B cell (primary cell): ENCODE measurements around the gene TAGLN3. TPM values are rescaled to one million over a fixed set of nuclear protein-coding genes. Genes with fewer than 3 reads are reported as not detected.
A peak's percentile ranks its signal among the peaks of the same experiment; 100 is the strongest.

ENCODE experiments used
- ATAC-seq: fragments of 200-7000 bp; cut with Tn5 transposase; one replicate; pipeline ENCODE4 v1.10.0; 2021; ENCODE audit warnings: low read depth, mild to moderate bottlenecking, moderate number of reproducible peaks, moderate library complexity
- CTCF ChIA-PET: fragments of 350-600 bp; sonication (Branson Sonifier 250); formaldehyde crosslinking; loops from one replicate; lab custom pipeline; 2021; ENCODE audit warnings: antibody characterized with exemption, inconsistent platforms; lab: Charles Lee
- POLR2A ChIA-PET: fragments of 350-600 bp; sonication (Branson Sonifier 250); formaldehyde crosslinking; loops from one replicate; lab custom pipeline; 2021; ENCODE audit warnings: antibody characterized with exemption; lab: Charles Lee
- DNase-seq: peaks from one replicate; pipeline ENCODE4 v3.0.0; 2013
- H2AFZ ChIP-seq: 2 replicates; pipeline ENCODE4 v1.6.1; 2012; ENCODE audit warnings: mild to moderate bottlenecking, low read depth, low read length; ENCODE audit not compliant: insufficient read depth, poor library complexity, severe bottlenecking
- H3K27ac ChIP-seq, 2 donors: 1 replicate in 1 of 2; 2 replicates in 1 of 2; pipeline ENCODE4 v1.5.1; 2012 to 2013; ENCODE audit warnings: low read length in 2 of 2, mild to moderate bottlenecking in 2 of 2, moderate library complexity in 1 of 2
- H3K27me3 ChIP-seq, 4 experiments: fragments of 200-600 bp in 1 of 4; sonication (generic) in 1 of 4; replicated peaks in 1 of 4; 1 replicate in 2 of 4; 2 replicates in 2 of 4; pipeline versions ENCODE4 v1.6.1 to v1.7.0; 2013 to 2016; ENCODE audit warnings: low read length in 3 of 4, mild to moderate bottlenecking in 2 of 4, mixed read lengths in 1 of 4, moderate library complexity in 1 of 4; ENCODE audit not compliant: insufficient read depth in 4 of 4, control insufficient read depth in 3 of 4; ENCODE audit errors: control extremely low read depth in 1 of 4
- H3K36me3 ChIP-seq, 2 experiments: replicated peaks in 1 of 2; 1 replicate in 1 of 2; 2 replicates in 1 of 2; pipeline versions ENCODE4 v1.6.1 to v1.7.1; 2013; ENCODE audit warnings: low read length in 1 of 2; ENCODE audit not compliant: insufficient read depth in 2 of 2, control insufficient read depth in 1 of 2; ENCODE audit errors: control extremely low read depth in 1 of 2, extremely low read depth in 1 of 2
- H3K4me1 ChIP-seq, 2 donors: fragments of 200-600 bp in 1 of 2; sonication (generic) in 1 of 2; 1 replicate in 1 of 2; 2 replicates in 1 of 2; pipeline versions ENCODE4 v1.5.1 to v1.6.1; 2013 to 2017; ENCODE audit warnings: low read length in 2 of 2; ENCODE audit not compliant: control insufficient read depth in 2 of 2, insufficient read depth in 2 of 2
- H3K4me2 ChIP-seq: replicated peaks from 2 replicates; pipeline ENCODE3; 2012; ENCODE audit warnings: mild to moderate bottlenecking, low read depth, low read length; ENCODE audit not compliant: poor library complexity, severe bottlenecking
- H3K4me3 ChIP-seq, 5 experiments: fragments of 200-600 bp in 1 of 5; sonication (generic) in 1 of 5; 1 replicate in 3 of 5; 2 replicates in 2 of 5; pipeline versions ENCODE4 v1.5.1 to v1.7.0; 2011 to 2016; ENCODE audit warnings: low read length in 4 of 5, mild to moderate bottlenecking in 4 of 5, low read depth in 2 of 5, control low read depth in 1 of 5, moderate library complexity in 1 of 5; ENCODE audit not compliant: insufficient read depth in 1 of 5; ENCODE audit errors: control extremely low read depth in 1 of 5, extremely low read depth in 1 of 5
- H3K79me2 ChIP-seq: fragments of 200-600 bp; sonication (generic); one replicate; pipeline ENCODE4 v1.6.0; 2016; ENCODE audit warnings: low read length; ENCODE audit not compliant: control insufficient read depth, insufficient read depth
- H3K9ac ChIP-seq: fragments of 200-600 bp; sonication (generic); 2 replicates; pipeline ENCODE4 v1.6.1; 2017; ENCODE audit warnings: mild to moderate bottlenecking, low read length, moderate library complexity
- H3K9me3 ChIP-seq, 3 donors: one replicate each; pipeline versions ENCODE4 v1.6.1 to v1.7.1; 2013; ENCODE audit warnings: low read length in 2 of 3; ENCODE audit not compliant: control insufficient read depth in 2 of 3, insufficient read depth in 1 of 3; ENCODE audit errors: control extremely low read depth in 1 of 3
- H4K20me1 ChIP-seq: 2 replicates; pipeline ENCODE4 v1.6.0; 2012; ENCODE audit warnings: mild to moderate bottlenecking, low read length; ENCODE audit not compliant: insufficient read depth, control insufficient read depth, poor library complexity, severe bottlenecking
- H3K27ac Mint-ChIP-seq: one replicate; pipeline ENCODE4 v1.8.0; 2021; ENCODE audit warnings: mixed read lengths
- H3K27me3 Mint-ChIP-seq: one replicate; pipeline ENCODE4 v1.8.0; 2021; ENCODE audit warnings: mixed read lengths
- H3K4me1 Mint-ChIP-seq: one replicate; pipeline ENCODE4 v1.8.0; 2021; ENCODE audit warnings: mixed read lengths
- H3K4me3 Mint-ChIP-seq: one replicate; pipeline ENCODE4 v1.8.0; 2021; ENCODE audit warnings: mixed read lengths
- H3K9me3 Mint-ChIP-seq: one replicate; pipeline ENCODE4 v1.8.0; 2022; ENCODE audit warnings: mixed read lengths; ENCODE audit not compliant: insufficient read depth
- EZH2 ChIP-seq: IDR thresholded peaks from 2 replicates; pipeline ENCODE4 v1.6.1; 2012; ENCODE audit warnings: borderline replicate concordance, low read depth, mild to moderate bottlenecking, moderate library complexity, low read length; ENCODE audit not compliant: insufficient read depth, poor library complexity, severe bottlenecking
- whole genome bisulfite sequencing: methylation state at CpG from one replicate; pipeline ENCODE4 v1.1.5; 2013; ENCODE audit warnings: missing lambda C conversion rate; ENCODE audit not compliant: insufficient coverage; 5-methylcytosine and 5-hydroxymethylcytosine counted together
- intact Hi-C: fragments of 100-400 bp; cut with micrococcal nuclease; formaldehyde crosslinking; loops from one replicate; pipeline ENCODE4 v1.10.0; 2022
- polyA plus RNA-seq: library from polyadenylated mRNA; depleted of rRNA; stranded (reverse); fragments of >200 nt; gene quantifications from 2 replicates; pipeline ENCODE4 v1.2.3, GENCODE V29; 2012
- total RNA-seq, 2 donors: library from RNA; stranded (reverse); fragments of 120-200 nt in 1 of 2; gene quantifications; 1 replicate in 1 of 2; 2 replicates in 1 of 2; pipeline versions ENCODE4 v1.2.3 to v1.2.4, GENCODE V29; 2013 to 2022
- TF ChIP-seq, protein P1 (sequence below): fragments of 200-600 bp; IDR thresholded peaks from one replicate; pipeline ENCODE4 v1.8.0; 2022; ENCODE audit warnings: antibody characterized with exemption, mild to moderate bottlenecking

TAGLN3 gene
- total and polyA plus RNA-seq, 2 donors (not counting 1 experiment from before 2014, with no cell fraction given): not detected

DNA sequence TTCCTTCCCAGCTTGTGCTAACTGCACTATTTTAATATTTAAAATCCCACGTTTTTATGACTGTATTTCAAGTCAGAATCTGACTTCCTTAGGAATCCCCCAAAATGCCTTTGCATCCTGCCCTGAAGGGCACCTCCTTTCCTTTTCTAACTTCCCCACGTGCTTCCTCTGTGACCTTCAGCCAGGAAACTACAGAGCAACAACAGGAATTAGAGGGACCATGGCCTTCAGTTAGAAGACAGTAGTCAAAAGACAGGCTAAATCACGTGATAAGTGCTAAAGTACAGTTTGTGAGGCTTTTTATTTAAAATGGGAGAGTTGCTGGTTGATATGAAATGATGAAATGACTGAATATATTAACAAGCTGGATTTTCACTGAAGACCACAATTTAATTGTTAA lies 31.7 kb upstream of the TAGLN3 start:
- ATAC-seq: no peak
- H4K20me1 ChIP-seq: no peaks in the 10 kb centered on the region
- peaks cover 2 to 8% of the 10 kb centered on the region in 2 donors for H3K4me1 ChIP-seq
- Mint-ChIP-seq H3K4me3 (no peak overlapping the region), H3K27me3 (no peaks in the 10 kb centered on the region), H3K9me3 (no peaks in the 10 kb centered on the region), H3K4me1 (peaks cover 4% of the 10 kb centered on the region), H3K27ac (no peak overlapping the region)
- TF ChIP-seq, protein P1, sequence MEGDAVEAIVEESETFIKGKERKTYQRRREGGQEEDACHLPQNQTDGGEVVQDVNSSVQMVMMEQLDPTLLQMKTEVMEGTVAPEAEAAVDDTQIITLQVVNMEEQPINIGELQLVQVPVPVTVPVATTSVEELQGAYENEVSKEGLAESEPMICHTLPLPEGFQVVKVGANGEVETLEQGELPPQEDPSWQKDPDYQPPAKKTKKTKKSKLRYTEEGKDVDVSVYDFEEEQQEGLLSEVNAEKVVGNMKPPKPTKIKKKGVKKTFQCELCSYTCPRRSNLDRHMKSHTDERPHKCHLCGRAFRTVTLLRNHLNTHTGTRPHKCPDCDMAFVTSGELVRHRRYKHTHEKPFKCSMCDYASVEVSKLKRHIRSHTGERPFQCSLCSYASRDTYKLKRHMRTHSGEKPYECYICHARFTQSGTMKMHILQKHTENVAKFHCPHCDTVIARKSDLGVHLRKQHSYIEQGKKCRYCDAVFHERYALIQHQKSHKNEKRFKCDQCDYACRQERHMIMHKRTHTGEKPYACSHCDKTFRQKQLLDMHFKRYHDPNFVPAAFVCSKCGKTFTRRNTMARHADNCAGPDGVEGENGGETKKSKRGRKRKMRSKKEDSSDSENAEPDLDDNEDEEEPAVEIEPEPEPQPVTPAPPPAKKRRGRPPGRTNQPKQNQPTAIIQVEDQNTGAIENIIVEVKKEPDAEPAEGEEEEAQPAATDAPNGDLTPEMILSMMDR: no peak
- no peak overlapping the region for H3K4me3 ChIP-seq
- CTCF ChIA-PET: interaction anchor here (0.6 to 13.1 kb wide), 20 partner anchors 10 to 391 kb away, joined by 3 to 366 read pairs (median 6); partner anchors contain the start of genes ABHD10 and PHLDB2
- H3K27me3 ChIP-seq: no peaks in the 10 kb centered on the region
- 16% methylated on average over 2 of the region's 3 CpGs for WGBS
- intact Hi-C loops: loop anchor here (1.0 to 5.0 kb wide), 4 partner anchors 105 to 389 kb away; no protein-coding TSS in a partner anchor
- no peak overlapping the region for H3K27ac ChIP-seq
- H2AFZ ChIP-seq: no peak overlapping the region
- H3K36me3 ChIP-seq: no peaks in the 10 kb centered on the region
- DNase-seq: no peak
- H3K79me2 ChIP-seq: no peaks in the 10 kb centered on the region
- H3K9me3 ChIP-seq: no peaks in the 10 kb centered on the region
- H3K9ac ChIP-seq: no peak overlapping the region
- no peak overlapping the region for H3K4me2 ChIP-seq
- POLR2A ChIA-PET: interaction anchor here (0.7 kb wide), 1 partner anchor 298 kb away, joined by 11 read pairs; no protein-coding TSS in a partner anchor

DNA sequence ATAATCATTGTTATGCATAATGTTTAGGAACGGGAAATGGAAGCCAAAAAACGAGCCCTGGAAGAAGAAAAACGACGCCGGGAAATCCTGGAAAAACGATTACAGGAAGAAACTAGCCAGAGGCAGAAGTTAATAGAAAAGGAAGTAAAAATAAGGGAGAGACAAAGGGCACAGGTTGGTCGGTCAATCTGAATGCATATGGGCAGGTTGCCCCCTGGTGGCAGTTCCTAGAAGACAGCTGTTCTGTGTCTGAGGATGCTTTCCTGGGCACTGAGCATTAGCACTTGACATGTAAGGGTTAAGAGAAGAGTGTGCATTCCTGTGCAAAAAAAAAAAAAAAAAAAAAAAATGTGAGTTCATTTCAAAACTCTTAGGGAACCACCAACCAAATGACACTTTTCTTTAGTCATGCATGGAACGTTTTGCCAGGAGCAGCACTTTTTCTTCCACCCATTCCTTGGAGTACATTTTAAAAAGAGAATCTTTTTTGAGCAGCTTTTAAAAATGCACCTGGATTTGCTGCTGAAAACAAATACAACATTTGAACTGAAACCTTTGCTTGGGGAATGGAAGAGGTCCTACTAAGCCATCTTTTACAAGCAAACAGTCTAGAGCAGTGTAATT lies 31.0 kb upstream of the TAGLN3 start:
- peak; percentile 96 for ATAC-seq

More for the DNA sequence above, 31.0 kb upstream of the TAGLN3 start:
- Histone ChIP-seq H3K27me3 (no peaks in the 10 kb centered on the region), H3K4me1 (peaks cover 2 to 8% of the 10 kb centered on the region in 2 donors), H4K20me1 (no peaks in the 10 kb centered on the region), H3K4me3 (no peak overlapping the region), H3K27ac (no peak overlapping the region), H2AFZ (no peak overlapping the region), H3K9me3 (no peaks in the 10 kb centered on the region), H3K79me2 (no peaks in the 10 kb centered on the region), H3K4me2 (peak overlapping the region; percentile 50), H3K36me3 (no peaks in the 10 kb centered on the region), H3K9ac (no peak overlapping the region)
- H3K27ac Mint-ChIP-seq: no peak overlapping the region
- H3K27me3 Mint-ChIP-seq: no peaks in the 10 kb centered on the region
- POLR2A ChIA-PET: interaction anchor here (0.7 kb wide), 1 partner anchor 299 kb away, joined by 11 read pairs; no protein-coding TSS in a partner anchor
- no peaks in the 10 kb centered on the region for H3K9me3 Mint-ChIP-seq
- peaks cover 4% of the 10 kb centered on the region for H3K4me1 Mint-ChIP-seq
- H3K4me3 Mint-ChIP-seq: no peak overlapping the region
- WGBS: 4% methylated on average over 7 of the region's 8 CpGs
- DNase-seq: peak; percentile 83
- TF ChIP-seq, protein P1: peak; percentile 96
- TF ChIP-seq EZH2: no peak
- CTCF ChIA-PET: interaction anchor here (0.6 to 13.1 kb wide), 33 partner anchors 10 to 755 kb away, joined by 3 to 366 read pairs (median 4); partner anchors contain the start of genes ABHD10 and PHLDB2
- intact Hi-C loops: loop anchor here (1.0 to 5.0 kb wide), 4 partner anchors 105 to 389 kb away; no protein-coding TSS in a partner anchor
